Keratinocyte (primary cell): ENCODE data around the gene ASTN2. TPM values are rescaled to one million over a fixed set of nuclear protein-coding genes. Genes with fewer than 3 reads are reported as not detected.

Experiments used
- DNase-seq: peaks from one replicate; pipeline ENCODE4 v3.0.0-alpha.2; 2011; ENCODE audit warnings: low read depth, missing footprints, low spot score
- FAIRE-seq: peaks from 2 replicates; lab custom pipeline; 2011; peaks lifted over from hg19 to GRCh38; lab: Jason Lieb, UNC
- H2AFZ ChIP-seq: 2 replicates; pipeline ENCODE4 v1.6.0; 2012; ENCODE audit warnings: low read length, control low read depth, inconsistent platforms; ENCODE audit not compliant: control insufficient read depth
- H3K27ac ChIP-seq: 2 replicates; pipeline ENCODE4 v1.5.1; 2011; ENCODE audit warnings: low read length; ENCODE audit not compliant: control insufficient read depth, insufficient read depth
- H3K27me3 ChIP-seq: 3 replicates; pipeline ENCODE4 v1.6.0; 2011; ENCODE audit warnings: low read length; ENCODE audit not compliant: control insufficient read depth, insufficient read depth; ENCODE audit errors: extremely low read depth
- H3K36me3 ChIP-seq, 2 experiments: 2 replicates in 1 of 2; 3 replicates in 1 of 2; pipeline ENCODE4 v1.5.1; 2011; ENCODE audit warnings: low read length in 2 of 2, mild to moderate bottlenecking in 1 of 2; ENCODE audit not compliant: control insufficient read depth in 2 of 2, insufficient read depth in 2 of 2; ENCODE audit errors: extremely low read depth in 1 of 2
- H3K4me1 ChIP-seq: 3 replicates; pipeline ENCODE4 v1.5.1; 2011; ENCODE audit warnings: low read length; ENCODE audit not compliant: control insufficient read depth, insufficient read depth; ENCODE audit errors: extremely low read depth
- H3K4me2 ChIP-seq: 3 replicates; pipeline ENCODE4 v1.6.0; 2011; ENCODE audit warnings: low read depth, low read length; ENCODE audit not compliant: control insufficient read depth, insufficient read depth; ENCODE audit errors: extremely low read depth
- H3K4me3 ChIP-seq, 3 experiments: fragments of 200-600 bp in 1 of 3; sonication (generic) in 1 of 3; 2 replicates in 2 of 3; 3 replicates in 1 of 3; pipeline ENCODE4 v1.5.1; 2011 to 2016; ENCODE audit warnings: low read length in 3 of 3, mild to moderate bottlenecking in 3 of 3, control low read depth in 2 of 3, inconsistent platforms in 1 of 3, low read depth in 1 of 3, mixed read lengths in 1 of 3, mixed run types in 1 of 3, moderate library complexity in 1 of 3; ENCODE audit not compliant: control insufficient read depth in 2 of 3, insufficient read depth in 2 of 3; ENCODE audit errors: extremely low read depth in 1 of 3
- H3K79me2 ChIP-seq: 2 replicates; pipeline ENCODE4 v1.6.0; 2012; ENCODE audit warnings: low read length; ENCODE audit not compliant: control insufficient read depth, insufficient read depth
- H3K9ac ChIP-seq: 3 replicates; pipeline ENCODE4 v1.6.0; 2011; ENCODE audit warnings: low read length; ENCODE audit not compliant: control insufficient read depth, insufficient read depth; ENCODE audit errors: extremely low read depth
- H3K9me1 ChIP-seq: 3 replicates; pipeline ENCODE4 v1.6.0; 2011; ENCODE audit warnings: low read length; ENCODE audit not compliant: control insufficient read depth, insufficient read depth; ENCODE audit errors: extremely low read depth
- H3K9me3 ChIP-seq: 2 replicates; pipeline ENCODE4 v1.5.1; 2012; ENCODE audit warnings: low read depth, low read length; ENCODE audit not compliant: control insufficient read depth
- H4K20me1 ChIP-seq: 3 replicates; pipeline ENCODE4 v1.6.0; 2011; ENCODE audit warnings: low read length; ENCODE audit not compliant: control insufficient read depth, insufficient read depth; ENCODE audit errors: extremely low read depth
- CTCF ChIP-seq, 3 experiments: IDR thresholded peaks in 1 of 3; conservative IDR thresholded peaks in 1 of 3; optimal IDR thresholded peaks in 1 of 3; 2 replicates in 2 of 3; 3 replicates in 1 of 3; pipeline versions ENCODE3 to v1.5.1; 2011; ENCODE audit warnings: low read length in 3 of 3, mild to moderate bottlenecking in 3 of 3, moderate library complexity in 2 of 3, control low read depth in 1 of 3, inconsistent platforms in 1 of 3; ENCODE audit not compliant: insufficient read depth in 2 of 3; ENCODE audit errors: extremely low read depth in 1 of 3
- EZH2 ChIP-seq: IDR thresholded peaks from one replicate; pipeline ENCODE4 v1.6.1; 2012; ENCODE audit warnings: inconsistent platforms, mild to moderate bottlenecking, low read length, moderate library complexity
- dilution Hi-C: fragments of 300-500 bp; cut with MboI; formaldehyde crosslinking; loops from one replicate; pipeline ENCODE4 v1.7.0; 2020; ENCODE audit warnings: low sequenced_read_pairs; ENCODE audit not compliant: extremely low pct_ligation_motif_present
- polyA plus RNA-seq, 5 experiments: library from polyadenylated mRNA; depleted of rRNA in 3 of 5; stranded (reverse) in 3 of 5; stranded (forward) in 1 of 5; unstranded in 1 of 5; fragments of >200 nt; gene quantifications; 1 replicate in 1 of 5; 2 replicates in 3 of 5; 3 replicates in 1 of 5; pipeline versions ENCODE4 v1.2.1 to v1.2.3, GENCODE V29; 2011 to 2012; ENCODE audit warnings: missing spikeins in 2 of 5, low read depth in 1 of 5, low replicate concordance in 1 of 5

Gene ASTN2
- polyA plus RNA-seq, 1 donor (not counting 4 experiments of a cell fraction or from before 2014, with no cell fraction given) = 0.31 TPM

GRCh38 chr9:117063721-117064471 is 351.0 kb downstream of the ASTN2 start:
- Histone ChIP-seq H4K20me1 (no peaks in the 10 kb centered on the region), H3K4me1 (no peaks in the 10 kb centered on the region), H3K9me1 (no peaks in the 10 kb centered on the region), H3K9me3 (no peaks in the 10 kb centered on the region), H3K27ac (no peak overlapping the region), H3K9ac (no peak overlapping the region), H3K36me3 (no peaks in the 10 kb centered on the region), H3K4me3 (no peak overlapping the region), H3K79me2 (no peaks in the 10 kb centered on the region), H3K4me2 (no peak overlapping the region), H3K27me3 (no peaks in the 10 kb centered on the region), H2AFZ (no peak overlapping the region)
- DNase-seq (no peak), FAIRE-seq (no peak)
- dilution Hi-C loops = no loop called here
- no peak for TF ChIP-seq EZH2
- no peak for TF ChIP-seq CTCF (optimal IDR thresholded peaks at IDR 0.05 in 1 of 3, IDR thresholded peaks at IDR 0.05 in 1 of 3, conservative IDR thresholded peaks at IDR 0.05 in 1 of 3; ENCODE audit: extremely low read depth in 1 of 3, insufficient read depth in 2 of 3, low read length in 3 of 3)

GRCh38 chr9:117060963-117061362 is 353.9 kb downstream of the ASTN2 start:
- no peak overlapping the region for H3K9ac ChIP-seq
- FAIRE-seq (no peak), DNase-seq (no peak)
- no peaks in the 10 kb centered on the region for H3K9me1 ChIP-seq
- TF ChIP-seq CTCF (optimal IDR thresholded peaks at IDR 0.05 in 1 of 3, IDR thresholded peaks at IDR 0.05 in 1 of 3, conservative IDR thresholded peaks at IDR 0.05 in 1 of 3; ENCODE audit: extremely low read depth in 1 of 3, insufficient read depth in 2 of 3, low read length in 3 of 3) (no peak), EZH2 (no peak)
- dilution Hi-C loops = no loop called here
- H3K27ac ChIP-seq = no peak overlapping the region
- no peaks in the 10 kb centered on the region for H4K20me1 ChIP-seq
- no peak overlapping the region for H3K4me2 ChIP-seq
- no peak overlapping the region for H2AFZ ChIP-seq
- H3K4me3 ChIP-seq = no peak overlapping the region
- no peaks in the 10 kb centered on the region for H3K79me2 ChIP-seq
- no peaks in the 10 kb centered on the region for H3K4me1 ChIP-seq
- no peaks in the 10 kb centered on the region for H3K36me3 ChIP-seq
- no peaks in the 10 kb centered on the region for H3K27me3 ChIP-seq
- no peaks in the 10 kb centered on the region for H3K9me3 ChIP-seq
